Activated CD4-positive, alpha-beta T cell treated with anti-CD3 and anti-CD28 coated beads, Interleukin-2, amount 50 U/mL, for 16 hours (primary cell): ENCODE data around the gene JUN.
A peak's percentile ranks its signal among the peaks of the same experiment; 100 is the strongest.

ENCODE experiments used
- DNase-seq: peaks from one replicate; pipeline ENCODE4 v3.0.0-alpha.2; 2020

Gene JUN

GRCh38 chr1:58783993-58784757 lies at the start of gene JUN:
JUN (minus strand) TSS chr1:58784047; CDS start chr1:58783070, 977 bp downstream.
- DNase-seq: peak; percentile 99

DNA sequence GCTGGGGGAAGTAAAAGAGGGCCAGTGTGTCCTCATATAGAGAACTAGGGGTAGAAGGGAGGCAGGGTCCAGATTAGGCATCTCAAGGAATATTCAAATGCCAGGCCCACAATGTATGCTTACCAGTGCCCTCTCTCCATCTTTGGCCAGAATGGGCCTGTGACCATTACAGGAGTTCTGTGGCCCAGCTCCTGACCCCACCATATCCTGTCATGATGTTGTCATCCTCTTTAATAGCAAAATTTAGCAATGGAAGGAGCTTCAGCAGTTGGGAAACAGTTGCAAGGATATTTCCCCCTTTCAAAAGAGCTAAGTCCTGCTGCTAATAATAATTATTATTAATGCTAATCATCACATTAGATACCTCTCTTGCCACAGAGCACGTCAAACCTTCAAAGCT lies 49.3 kb upstream of the JUN start:
- DNase-seq: no peak

GRCh38 chr1:58830291-58830690 lies 46.4 kb upstream of the JUN start:
- no peak for DNase-seq

GRCh38 chr1:58829866-58830265 lies 46.0 kb upstream of the JUN start:
- DNase-seq: no peak

- no peak for DNase-seq
Observed at GRCh38 chr1:58827298-58827697, 43.5 kb upstream of the JUN start.

DNA sequence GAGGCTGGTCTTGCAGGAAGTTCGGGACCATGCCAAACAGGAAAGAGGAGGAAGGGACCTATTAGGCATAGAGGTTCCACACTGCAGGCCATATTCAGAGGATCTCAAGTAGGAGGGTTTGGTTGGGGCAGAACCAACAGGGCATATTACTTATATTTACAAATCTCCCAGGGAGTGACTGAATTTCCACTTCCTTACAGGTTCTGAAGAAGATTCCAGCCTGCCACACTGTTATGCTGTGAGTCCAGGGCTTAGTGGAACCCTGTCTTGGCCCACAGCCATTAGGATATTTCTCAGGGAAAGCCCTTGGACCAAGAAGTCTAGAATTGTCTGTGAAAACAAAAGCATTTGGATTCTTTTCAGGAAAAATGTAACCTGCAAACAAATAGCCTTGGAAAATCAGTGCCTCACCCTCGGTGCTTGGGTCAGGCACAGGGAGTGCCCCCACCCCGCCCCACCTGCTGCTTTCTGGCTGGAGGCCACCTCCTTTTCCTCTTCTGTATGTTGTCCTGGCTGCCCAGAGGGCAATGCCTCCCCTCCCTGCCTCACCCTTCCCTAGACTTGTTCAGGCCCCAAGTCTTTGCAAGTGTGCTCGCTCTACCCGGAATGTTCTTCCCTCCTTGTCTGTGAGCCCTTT lies 41.0 kb upstream of the JUN start:
- no peak for DNase-seq

- DNase-seq: no peak
Observed at GRCh38 chr1:58823481-58824010, 39.7 kb upstream of the JUN start.

GRCh38 chr1:58821309-58821708 lies 37.5 kb upstream of the JUN start:
- no peak for DNase-seq

DNA sequence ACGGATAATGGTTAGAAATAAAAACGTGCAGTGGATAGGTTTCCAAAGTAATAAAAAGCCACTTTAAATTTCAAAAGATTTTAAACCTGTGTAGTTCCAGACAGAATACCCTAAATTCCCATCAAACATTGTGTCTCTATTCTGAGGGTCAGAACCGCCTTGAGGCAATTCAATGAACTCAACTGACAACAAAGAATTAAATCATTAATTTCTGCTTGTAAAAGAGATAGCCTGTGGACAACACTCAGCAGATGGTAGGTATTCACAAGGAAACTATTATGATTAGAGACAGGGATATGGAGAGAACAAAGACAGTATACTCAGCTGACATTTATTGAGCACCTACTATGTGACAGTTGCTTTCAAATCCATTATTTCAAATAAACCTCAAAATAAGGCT lies 35.1 kb upstream of the JUN start:
- DNase-seq: no peak

GRCh38 chr1:58818075-58818474 lies 34.2 kb upstream of the JUN start:
- DNase-seq: no peak

DNA sequence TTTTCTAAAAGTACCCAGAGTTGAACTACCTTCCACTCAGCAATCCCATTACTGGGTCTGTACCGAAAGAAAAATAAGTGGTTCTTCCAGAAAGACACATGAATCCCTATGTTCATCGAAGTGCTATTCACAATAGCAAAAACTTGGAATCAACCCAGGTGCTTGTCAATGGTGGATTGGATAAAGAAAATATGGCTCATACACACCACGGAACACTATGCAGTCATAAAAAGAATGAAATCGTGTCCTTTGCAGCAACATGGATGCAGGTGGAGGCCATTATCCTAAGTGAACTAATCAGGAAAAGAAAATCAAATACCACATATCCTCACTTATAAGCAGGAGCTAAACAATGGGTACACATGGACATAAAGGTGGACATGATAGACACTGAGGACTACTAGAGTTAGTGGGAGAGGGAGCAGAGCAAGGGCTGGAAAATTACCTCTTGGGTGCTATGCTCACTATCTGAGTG lies 32.9 kb upstream of the JUN start:
- no peak for DNase-seq

DNA sequence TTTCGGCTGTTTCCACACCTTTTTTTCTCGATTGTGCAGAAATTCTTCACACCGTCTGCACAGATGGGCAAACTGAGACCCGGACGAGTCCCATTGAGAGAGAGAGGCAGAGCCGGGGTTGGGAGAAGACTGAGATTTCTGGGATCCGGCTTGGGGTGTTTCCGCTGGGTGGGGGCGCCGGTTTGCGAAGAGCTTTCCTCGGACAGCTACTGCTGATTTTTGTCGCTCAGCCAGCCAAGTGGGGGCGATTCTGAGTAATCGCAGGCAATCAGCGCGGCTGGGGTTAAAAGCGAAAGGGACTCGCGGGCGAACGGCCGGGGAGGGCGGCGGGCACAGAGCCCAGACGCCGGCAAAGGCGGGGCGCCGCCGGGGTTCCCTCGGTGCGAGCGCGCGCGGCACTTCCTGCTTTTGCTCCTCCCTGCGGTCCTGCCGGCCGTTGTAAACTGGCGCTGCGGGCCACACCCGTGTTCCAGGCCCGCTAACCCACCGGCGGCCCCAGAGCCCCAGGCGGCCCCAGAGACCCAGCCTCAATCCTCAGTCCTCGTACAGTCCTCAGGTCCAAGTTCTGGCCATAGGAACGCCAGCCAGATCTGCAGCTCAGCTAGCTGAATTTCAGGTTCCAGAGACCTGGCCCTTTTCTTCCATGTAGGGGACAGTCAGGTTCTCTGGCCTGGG lies 32.4 kb upstream of the JUN start:
- DNase-seq: peak; percentile 90

- DNase-seq: peak; percentile 24
Observed at GRCh38 chr1:58815686-58816071, 31.8 kb upstream of the JUN start.

- peak; percentile 63 for DNase-seq
Observed at GRCh38 chr1:58815069-58815685, 31.3 kb upstream of the JUN start.

DNA sequence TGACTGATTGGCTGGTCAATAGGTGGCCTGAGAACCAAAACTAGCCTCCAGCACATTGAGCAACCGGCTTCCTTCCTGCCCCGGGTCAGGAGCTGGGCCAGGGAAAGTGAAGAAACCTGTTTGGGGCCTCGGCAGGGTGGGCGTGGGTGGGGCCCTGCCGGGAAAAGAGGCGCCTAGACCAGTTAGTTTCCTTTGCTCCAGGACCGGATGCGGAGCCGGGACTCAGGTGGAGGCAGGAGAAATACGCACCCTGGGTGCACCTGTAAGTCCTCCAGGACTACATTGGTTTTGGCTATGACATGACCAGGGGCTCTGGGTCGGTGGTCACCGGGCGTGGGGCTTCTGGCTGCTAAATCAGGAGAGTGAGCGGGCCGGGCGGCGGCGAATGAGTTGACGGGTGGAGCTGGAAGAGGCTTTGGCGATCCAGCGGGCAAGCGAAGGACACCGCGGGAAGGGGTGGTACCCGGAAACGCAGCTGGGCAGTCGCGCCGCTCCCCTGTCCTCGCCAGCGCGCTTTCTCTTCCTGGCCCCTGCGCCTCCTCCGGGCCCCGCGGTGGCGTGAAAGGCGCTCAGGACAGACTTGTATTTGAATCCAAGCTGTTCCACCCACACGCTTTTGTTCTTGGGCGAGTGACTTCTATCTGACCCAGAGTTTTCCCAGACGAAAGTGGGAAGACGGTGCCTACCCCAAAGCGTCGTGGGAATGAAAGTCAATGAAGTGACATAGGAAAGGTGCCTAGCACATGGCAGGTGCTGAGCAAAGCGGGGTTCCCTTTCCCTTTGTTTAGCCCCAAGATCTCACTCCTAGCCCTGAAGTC lies 30.6 kb upstream of the JUN start:
- DNase-seq: no peak

DNA sequence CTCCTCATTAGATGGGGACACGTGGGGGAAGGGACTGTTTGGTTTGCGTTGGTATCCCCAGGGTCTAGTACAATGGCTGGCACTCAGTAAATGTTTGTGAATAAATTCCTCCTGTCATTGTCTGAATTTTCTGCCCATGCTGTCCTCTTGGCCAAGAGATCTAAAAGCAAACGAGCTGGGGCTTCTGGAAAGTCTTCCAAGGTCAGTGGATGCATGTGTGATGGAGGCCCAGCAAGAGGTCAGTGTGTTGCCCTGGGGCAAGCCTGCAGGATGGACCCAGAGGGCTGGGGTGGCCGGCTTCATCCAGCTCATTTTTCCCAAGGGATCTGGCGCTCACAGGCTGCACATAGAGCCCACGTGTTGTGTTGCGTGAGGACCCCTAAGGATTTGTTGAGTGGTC lies 30.0 kb upstream of the JUN start:
- DNase-seq: no peak

DNA sequence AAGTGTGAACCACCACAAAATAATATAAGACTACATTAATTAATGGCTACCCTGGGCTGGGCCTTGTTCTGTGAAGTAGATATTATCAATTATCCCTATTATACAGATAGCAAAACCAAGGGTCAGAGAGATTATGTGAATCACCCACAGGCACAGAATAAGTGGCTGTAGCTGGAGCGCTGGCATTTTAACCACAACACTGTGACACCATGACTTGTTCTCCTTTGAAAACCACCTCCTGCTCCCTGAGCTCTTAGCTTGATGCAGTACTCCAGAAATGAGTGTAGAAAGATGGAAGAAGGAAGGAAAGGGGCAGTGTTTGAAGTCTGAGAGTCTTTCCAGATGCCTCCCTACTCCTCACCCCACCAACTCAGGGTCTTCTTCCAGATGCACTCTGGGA lies 29.5 kb upstream of the JUN start:
- DNase-seq: no peak

- DNase-seq: peak; percentile 8
Observed at GRCh38 chr1:58812926-58813325, 29.1 kb upstream of the JUN start.

DNA sequence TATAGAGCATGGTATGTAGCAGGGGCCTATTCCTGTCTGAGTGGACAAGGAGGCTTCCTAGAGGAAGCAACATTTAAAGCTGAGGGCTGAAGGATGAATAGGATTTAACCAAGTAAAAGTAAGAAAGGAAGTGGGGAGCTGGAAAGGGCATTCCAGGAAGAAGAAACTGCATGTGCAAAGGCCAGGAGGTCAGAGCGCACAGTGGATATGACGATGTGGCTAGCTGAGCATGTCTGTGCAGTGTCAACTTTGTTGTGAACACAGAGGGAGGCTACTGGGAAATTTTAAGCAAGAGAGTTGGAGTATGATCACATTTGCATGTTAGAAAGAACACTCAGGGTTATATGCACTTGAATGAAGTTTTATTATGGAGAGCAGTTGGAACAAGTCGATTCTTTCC lies 28.6 kb upstream of the JUN start:
- no peak for DNase-seq

DNA sequence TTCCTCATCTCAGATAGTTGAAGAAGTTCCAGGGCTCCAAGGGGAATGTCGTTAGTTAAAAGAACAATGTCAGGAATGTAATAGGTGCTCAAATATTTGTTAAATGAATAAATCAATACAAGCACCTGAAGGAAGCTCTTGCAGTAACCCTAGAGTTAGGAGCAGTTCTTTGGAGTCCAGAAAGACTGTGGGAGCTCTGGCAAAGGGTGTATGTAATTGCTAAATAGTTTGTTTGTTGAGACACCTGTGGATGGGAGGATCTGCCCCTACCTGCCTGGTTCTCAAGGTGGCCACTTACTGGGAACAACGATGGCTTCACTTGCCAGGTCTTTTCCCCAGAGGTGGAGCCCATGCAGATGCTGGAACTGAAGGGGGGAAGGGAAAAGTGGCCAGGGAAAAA lies 27.5 kb upstream of the JUN start:
- no peak for DNase-seq

DNA sequence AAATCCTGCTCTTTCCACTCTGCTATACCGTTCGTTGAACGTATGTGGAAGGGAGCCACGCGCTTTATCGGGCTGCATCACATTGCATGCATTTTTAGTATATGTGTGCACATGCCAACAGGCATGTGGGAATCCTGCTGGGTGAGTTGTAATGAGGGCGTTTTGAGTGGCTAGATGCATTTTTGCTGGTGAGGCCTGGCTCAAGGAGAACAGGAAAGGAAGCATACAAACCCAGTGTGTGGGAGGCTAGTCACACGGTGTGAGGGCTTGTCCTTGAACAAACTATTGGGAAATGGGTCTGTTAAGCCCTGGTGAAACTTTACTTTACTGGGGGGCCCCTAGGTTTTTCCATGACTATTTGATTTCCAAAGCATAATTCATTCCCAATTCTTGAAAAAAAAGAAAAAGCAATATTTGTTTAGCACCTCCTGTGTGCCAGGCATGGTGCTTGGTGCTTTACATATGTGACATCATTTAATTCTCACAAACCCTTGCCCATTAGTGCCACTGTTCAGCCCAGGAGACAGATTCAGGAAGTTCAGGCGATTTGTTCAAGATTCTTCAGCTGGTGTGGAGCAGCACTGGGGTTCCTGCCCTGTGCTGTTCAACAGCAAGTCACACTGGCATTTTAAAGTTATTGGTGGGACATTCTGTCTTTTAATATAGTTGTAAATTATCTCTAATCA lies 25.6 kb upstream of the JUN start:
- DNase-seq: no peak

- no peak for DNase-seq
Observed at GRCh38 chr1:58808077-58808476, 24.2 kb upstream of the JUN start.
